Nephron progenitor cell (in vitro differentiated cells): ENCODE measurements around the gene CDH11.
A peak's percentile ranks its signal among the peaks of the same experiment; 100 is the strongest.

Experiments
- DNase-seq: peaks from one replicate; pipeline ENCODE4 v3.0.0; 2021
- H3K27ac Mint-ChIP-seq: 2 replicates; pipeline ENCODE4 v1.8.0; 2021; ENCODE audit warnings: mild to moderate bottlenecking, moderate library complexity, mixed read lengths
- H3K27me3 Mint-ChIP-seq: 2 replicates; pipeline ENCODE4 v1.8.0; 2021; ENCODE audit warnings: mild to moderate bottlenecking, low read depth, mixed read lengths; ENCODE audit not compliant: poor library complexity
- H3K36me3 Mint-ChIP-seq: 2 replicates; pipeline ENCODE4 v1.8.0; 2021; ENCODE audit warnings: low read depth, mixed read lengths
- H3K4me1 Mint-ChIP-seq: 2 replicates; pipeline ENCODE4 v1.8.0; 2021; ENCODE audit warnings: mixed read lengths
- H3K4me3 Mint-ChIP-seq: 2 replicates; pipeline ENCODE4 v1.8.0; 2021; ENCODE audit warnings: mild to moderate bottlenecking, moderate library complexity, mixed read lengths
- H3K9me3 Mint-ChIP-seq: 2 replicates; pipeline ENCODE4 v1.8.0; 2021; ENCODE audit warnings: mild to moderate bottlenecking, moderate library complexity, mixed read lengths
- TF ChIP-seq, protein P1 (sequence below): fragments of 200-600 bp; sonication (generic); IDR thresholded peaks from 2 replicates; pipeline ENCODE4 v1.5.0; 2021; ENCODE audit warnings: antibody characterized with exemption

CDH11 gene

DNA sequence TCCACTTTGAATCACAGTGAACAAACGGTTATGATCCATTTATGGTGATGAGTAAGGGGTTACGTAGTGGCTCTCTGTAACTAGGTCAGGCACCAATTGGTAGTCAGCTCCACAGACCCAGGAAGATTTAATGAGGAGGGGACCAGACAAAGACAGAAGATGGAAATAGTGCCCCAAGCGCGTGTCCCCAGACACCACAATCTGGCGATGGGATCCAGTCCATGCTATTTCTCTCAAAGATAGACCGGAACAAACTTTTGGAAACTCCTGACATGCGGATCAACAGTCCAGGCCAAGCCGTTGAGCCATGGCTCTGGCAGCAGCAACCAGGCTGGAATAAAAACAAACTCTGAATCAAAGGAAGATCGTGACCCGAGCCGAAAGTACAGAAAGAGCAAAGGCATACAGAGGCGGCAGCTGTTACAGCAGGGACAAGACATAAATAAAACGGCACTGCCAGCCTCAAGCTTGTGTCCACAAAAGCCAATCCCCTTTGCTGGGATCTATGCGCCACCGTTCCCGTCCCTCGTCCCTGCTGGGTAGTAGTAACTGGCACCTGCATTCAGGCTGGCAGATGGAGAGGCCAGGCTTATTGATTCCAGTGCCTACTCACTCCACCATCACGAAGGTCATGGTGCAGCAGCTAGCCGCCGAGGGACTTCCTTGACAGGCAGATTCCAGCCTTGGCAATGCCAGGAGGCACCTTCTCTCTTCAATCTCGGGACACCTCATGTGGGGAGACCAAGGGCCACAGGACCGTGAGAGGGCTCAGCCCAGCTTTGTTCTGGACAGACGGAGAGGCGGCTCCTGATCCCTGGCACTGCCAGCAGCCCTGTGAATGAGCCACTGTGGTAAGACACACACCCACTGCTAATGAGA, 50.2 kb downstream of the CDH11 start:
- H3K4me1 Mint-ChIP-seq, result peaks cover 83% of the 10 kb centered on the region
- no peaks in the 10 kb centered on the region for H3K9me3 Mint-ChIP-seq
- no peak for DNase-seq
- no peaks in the 10 kb centered on the region for H3K27me3 Mint-ChIP-seq
- H3K4me3 Mint-ChIP-seq, result no peak overlapping the region
- peak overlapping the region; percentile 95 for H3K27ac Mint-ChIP-seq
- TF ChIP-seq, protein P1, sequence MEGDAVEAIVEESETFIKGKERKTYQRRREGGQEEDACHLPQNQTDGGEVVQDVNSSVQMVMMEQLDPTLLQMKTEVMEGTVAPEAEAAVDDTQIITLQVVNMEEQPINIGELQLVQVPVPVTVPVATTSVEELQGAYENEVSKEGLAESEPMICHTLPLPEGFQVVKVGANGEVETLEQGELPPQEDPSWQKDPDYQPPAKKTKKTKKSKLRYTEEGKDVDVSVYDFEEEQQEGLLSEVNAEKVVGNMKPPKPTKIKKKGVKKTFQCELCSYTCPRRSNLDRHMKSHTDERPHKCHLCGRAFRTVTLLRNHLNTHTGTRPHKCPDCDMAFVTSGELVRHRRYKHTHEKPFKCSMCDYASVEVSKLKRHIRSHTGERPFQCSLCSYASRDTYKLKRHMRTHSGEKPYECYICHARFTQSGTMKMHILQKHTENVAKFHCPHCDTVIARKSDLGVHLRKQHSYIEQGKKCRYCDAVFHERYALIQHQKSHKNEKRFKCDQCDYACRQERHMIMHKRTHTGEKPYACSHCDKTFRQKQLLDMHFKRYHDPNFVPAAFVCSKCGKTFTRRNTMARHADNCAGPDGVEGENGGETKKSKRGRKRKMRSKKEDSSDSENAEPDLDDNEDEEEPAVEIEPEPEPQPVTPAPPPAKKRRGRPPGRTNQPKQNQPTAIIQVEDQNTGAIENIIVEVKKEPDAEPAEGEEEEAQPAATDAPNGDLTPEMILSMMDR, result no peak
- H3K36me3 Mint-ChIP-seq, result peaks cover 28% of the 10 kb centered on the region

DNA sequence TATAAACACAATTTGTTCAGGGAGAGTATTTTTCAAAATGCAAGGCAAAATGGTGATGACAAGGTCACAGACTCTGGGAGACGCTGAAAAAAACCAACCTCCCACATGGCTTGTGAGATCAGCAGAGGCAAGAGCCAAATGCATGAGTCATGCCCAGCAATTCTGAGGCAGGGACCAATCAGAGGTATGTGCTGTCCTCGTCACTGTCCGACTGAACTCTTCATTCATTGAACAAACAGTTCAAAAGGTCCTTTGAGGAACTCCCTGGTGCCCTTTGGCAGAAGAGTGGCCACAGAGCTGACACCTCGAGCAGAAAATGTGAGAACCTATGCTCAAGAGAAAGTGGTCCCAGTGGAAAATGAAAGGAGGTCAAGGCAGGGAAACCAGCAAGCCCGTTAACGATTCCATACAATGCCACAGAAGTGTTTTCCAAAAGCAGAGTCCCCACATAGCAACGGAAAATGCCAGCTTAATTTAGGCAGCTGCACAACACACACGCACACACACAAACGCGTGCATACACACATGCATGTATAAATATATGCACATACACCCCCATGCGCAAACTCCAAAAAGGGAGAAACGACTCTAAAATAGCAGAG, 50.9 kb downstream of the CDH11 start:
- TF ChIP-seq, protein P1, result no peak
- peaks cover 85% of the 10 kb centered on the region for H3K4me1 Mint-ChIP-seq
- no peak overlapping the region for H3K4me3 Mint-ChIP-seq
- no peaks in the 10 kb centered on the region for H3K27me3 Mint-ChIP-seq
- peaks cover 31% of the 10 kb centered on the region for H3K36me3 Mint-ChIP-seq
- DNase-seq, result no peak
- peak overlapping the region; percentile 95 for H3K27ac Mint-ChIP-seq
- no peaks in the 10 kb centered on the region for H3K9me3 Mint-ChIP-seq

DNA sequence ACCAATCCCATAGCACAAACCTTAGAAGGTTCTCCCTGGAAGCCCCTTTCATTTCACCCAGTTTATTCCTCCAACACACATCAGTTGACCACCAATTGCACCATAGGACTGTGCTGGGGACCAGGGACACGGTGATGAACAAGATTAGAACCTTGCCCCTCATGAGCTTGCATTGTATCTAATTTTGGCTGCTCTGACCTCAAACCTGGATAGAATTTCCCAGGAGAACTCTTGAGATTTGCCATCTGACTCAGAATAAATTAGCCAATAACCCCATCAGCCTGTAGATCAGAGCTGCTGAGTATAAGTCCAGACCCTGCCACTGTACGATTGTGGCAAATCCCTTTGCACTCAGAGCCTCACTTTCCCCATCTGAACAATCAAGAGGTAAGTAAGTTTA, 52.1 kb downstream of the CDH11 start:
- H3K27me3 Mint-ChIP-seq, result no peaks in the 10 kb centered on the region
- TF ChIP-seq, protein P1, result no peak
- DNase-seq, result no peak
- peak overlapping the region; percentile 25 for H3K27ac Mint-ChIP-seq
- no peak overlapping the region for H3K4me3 Mint-ChIP-seq
- no peaks in the 10 kb centered on the region for H3K9me3 Mint-ChIP-seq
- H3K4me1 Mint-ChIP-seq, result peaks cover 82% of the 10 kb centered on the region
- H3K36me3 Mint-ChIP-seq, result peaks cover 35% of the 10 kb centered on the region

DNA sequence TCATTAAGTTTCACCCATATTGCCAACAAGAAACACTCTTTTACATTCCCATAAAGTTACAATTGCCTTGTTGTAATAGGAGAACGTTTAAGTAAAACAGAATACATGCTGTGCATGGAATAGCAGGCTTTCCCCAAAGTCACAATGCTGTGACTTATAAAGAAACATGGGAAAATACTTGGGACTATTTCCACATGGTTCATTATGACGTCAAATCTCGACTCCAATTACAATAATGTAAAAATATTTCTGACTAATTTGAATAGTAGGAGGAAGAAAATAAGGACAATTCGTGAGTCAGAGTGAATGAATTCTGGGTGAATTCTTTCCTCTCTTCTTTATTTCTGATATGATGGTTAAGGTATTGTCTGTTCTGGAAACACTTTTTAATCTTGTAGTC, 52.8 kb downstream of the CDH11 start:
- H3K4me3 Mint-ChIP-seq, result no peak overlapping the region

DNA sequence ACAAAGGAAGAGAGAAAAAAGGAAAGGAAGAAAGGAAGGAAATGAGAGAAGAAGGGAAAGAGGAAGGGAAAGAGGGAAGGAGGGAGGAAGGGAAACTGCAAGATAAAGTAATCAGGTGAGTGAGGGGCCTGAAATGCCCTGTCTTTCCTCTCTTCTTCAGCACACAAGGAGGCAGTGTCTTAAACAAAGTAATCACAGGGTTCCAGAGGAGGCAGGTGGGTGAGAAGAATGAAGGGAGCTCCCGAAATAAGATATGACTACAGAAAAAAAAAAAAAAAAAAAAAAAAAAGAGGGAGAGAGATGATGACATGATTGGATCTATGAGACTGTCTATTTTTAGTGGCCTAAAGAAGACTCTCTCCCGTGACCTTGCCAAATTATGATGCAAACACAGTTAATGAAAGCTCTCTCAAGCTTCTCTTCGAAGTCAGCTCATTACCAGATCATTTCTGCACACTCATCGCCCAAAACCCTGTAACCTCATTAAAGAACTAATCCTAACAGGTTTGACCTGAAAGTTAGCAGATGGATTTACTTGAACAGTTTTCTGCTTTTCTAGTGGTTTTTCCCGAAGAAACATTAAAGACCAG, 53.6 kb downstream of the CDH11 start:
- peaks cover 85% of the 10 kb centered on the region for H3K4me1 Mint-ChIP-seq
- no peak for DNase-seq

More for the DNA sequence above, 52.8 kb downstream of the CDH11 start:
- TF ChIP-seq, protein P1, result no peak
- Mint-ChIP-seq H3K27me3 (no peaks in the 10 kb centered on the region), H3K36me3 (peaks cover 38% of the 10 kb centered on the region), H3K27ac (peak overlapping the region; percentile 58), H3K9me3 (no peaks in the 10 kb centered on the region), H3K4me1 (peaks cover 82% of the 10 kb centered on the region)
- no peak for DNase-seq

More for the DNA sequence above, 53.6 kb downstream of the CDH11 start:
- Mint-ChIP-seq H3K27ac (peak overlapping the region; percentile 96), H3K9me3 (no peaks in the 10 kb centered on the region), H3K4me3 (no peak overlapping the region), H3K36me3 (peaks cover 33% of the 10 kb centered on the region), H3K27me3 (no peaks in the 10 kb centered on the region)
- TF ChIP-seq, protein P1, result no peak
